Nephron (organoid): Measurements from ENCODE around the gene DSTN.

Source experiments
- H3K27ac Mint-ChIP-seq, 3 experiments: 2 replicates each; pipeline ENCODE4 v1.8.0; 2020; ENCODE audit warnings: mixed read lengths in 3 of 3, mild to moderate bottlenecking in 2 of 3, moderate library complexity in 1 of 3
- H3K27me3 Mint-ChIP-seq: 2 replicates; pipeline ENCODE4 v1.8.0; 2021; ENCODE audit warnings: low read depth, mild to moderate bottlenecking, moderate library complexity, mixed read lengths
- H3K36me3 Mint-ChIP-seq: 2 replicates; pipeline ENCODE4 v1.8.0; 2020; ENCODE audit warnings: low read depth, mixed read lengths
- H3K4me1 Mint-ChIP-seq: 2 replicates; pipeline ENCODE4 v1.8.0; 2020; ENCODE audit warnings: mixed read lengths
- H3K4me3 Mint-ChIP-seq, 3 experiments: 2 replicates each; pipeline ENCODE4 v1.8.0; 2020; ENCODE audit warnings: mild to moderate bottlenecking in 3 of 3, mixed read lengths in 3 of 3, moderate library complexity in 2 of 3
- H3K9me3 Mint-ChIP-seq: 2 replicates; pipeline ENCODE4 v1.8.0; 2020; ENCODE audit warnings: mixed read lengths
- CTCF ChIP-seq, 3 experiments: fragments of 200-600 bp; sonication (generic); IDR thresholded peaks; one replicate each; pipeline ENCODE4 v1.5.0; 2021; ENCODE audit warnings: antibody characterized with exemption in 3 of 3; ENCODE audit not compliant: unreplicated experiment in 3 of 3

Gene DSTN

GRCh38 chr20:17630151-17630805, 60.4 kb downstream of the DSTN start:
- H3K9me3 Mint-ChIP-seq = no peaks in the 10 kb centered on the region
- no peak overlapping the region for H3K4me3 Mint-ChIP-seq
- H3K27ac Mint-ChIP-seq = no peak overlapping the region
- no peaks in the 10 kb centered on the region for H3K27me3 Mint-ChIP-seq
- no peak for TF ChIP-seq CTCF (IDR thresholded peaks at IDR 0.05; ENCODE audit: unreplicated experiment in 3 of 3)
- H3K4me1 Mint-ChIP-seq = peaks cover 17% of the 10 kb centered on the region
- H3K36me3 Mint-ChIP-seq = peaks cover 54% of the 10 kb centered on the region

GRCh38 chr20:17630806-17631195, 60.9 kb downstream of the DSTN start:
- Mint-ChIP-seq H3K36me3 (peaks cover 53% of the 10 kb centered on the region), H3K4me3 (no peak overlapping the region), H3K9me3 (no peaks in the 10 kb centered on the region), H3K27ac (no peak overlapping the region), H3K27me3 (no peaks in the 10 kb centered on the region), H3K4me1 (peaks cover 22% of the 10 kb centered on the region)
- TF ChIP-seq CTCF (IDR thresholded peaks at IDR 0.05; ENCODE audit: unreplicated experiment in 3 of 3) = no peak

GRCh38 chr20:17631576-17632319, 61.9 kb downstream of the DSTN start:
- peaks cover 32% of the 10 kb centered on the region for H3K4me1 Mint-ChIP-seq

GRCh38 chr20:17633221-17633849, 63.5 kb downstream of the DSTN start:
- Mint-ChIP-seq H3K36me3 (peaks cover 48% of the 10 kb centered on the region), H3K27me3 (no peaks in the 10 kb centered on the region), H3K4me1 (peaks cover 43% of the 10 kb centered on the region), H3K27ac (peak overlapping the region in 2 of 3 experiments; percentile 33 to 50), H3K9me3 (no peaks in the 10 kb centered on the region), H3K4me3 (no peak overlapping the region)
- TF ChIP-seq CTCF (IDR thresholded peaks at IDR 0.05; ENCODE audit: unreplicated experiment in 3 of 3) = no peak

More at GRCh38 chr20:17631576-17632319, 61.9 kb downstream of the DSTN start:
- TF ChIP-seq CTCF (IDR thresholded peaks at IDR 0.05; ENCODE audit: unreplicated experiment in 3 of 3) = no peak
- no peaks in the 10 kb centered on the region for H3K9me3 Mint-ChIP-seq
- no peak overlapping the region for H3K27ac Mint-ChIP-seq
- H3K4me3 Mint-ChIP-seq = no peak overlapping the region
- no peaks in the 10 kb centered on the region for H3K27me3 Mint-ChIP-seq
- H3K36me3 Mint-ChIP-seq = peaks cover 55% of the 10 kb centered on the region

GRCh38 chr20:17633850-17634500, 64.1 kb downstream of the DSTN start:
- H3K4me3 Mint-ChIP-seq = no peak overlapping the region
- H3K4me1 Mint-ChIP-seq = peaks cover 50% of the 10 kb centered on the region
- peak overlapping the region in 2 of 3 experiments; percentile 33 to 50 for H3K27ac Mint-ChIP-seq
- H3K36me3 Mint-ChIP-seq = peaks cover 44% of the 10 kb centered on the region
- no peak for TF ChIP-seq CTCF (IDR thresholded peaks at IDR 0.05; ENCODE audit: unreplicated experiment in 3 of 3)
- no peaks in the 10 kb centered on the region for H3K9me3 Mint-ChIP-seq
- H3K27me3 Mint-ChIP-seq = no peaks in the 10 kb centered on the region
